Measurements from ENCODE around the gene HACD3.
"Not testable (repeated sequence)": the region's sequence is repeated elsewhere in the genome, so short reads cannot be mapped to it uniquely, and the experiment has no call there.

HACD3 gene

GRCh38 chr15:65603134-65603533 lies 72.9 kb downstream of the HACD3 start:
- DNase-seq = no peak

- no peak for DNase-seq
These were observed 73.3 kb downstream of the HACD3 start for GRCh38 chr15:65603559-65603958.

- DNase-seq = peak; percentile 60 to 97 (median 92)
These were observed 80.8 kb downstream of the HACD3 start, which contains the start of gene INTS14 for GRCh38 chr15:65610871-65611718. INTS14 (minus strand) TSS chr15:65611131; CDS start chr15:65607380, 3,751 bp downstream.

GRCh38 chr15:65611888-65612615 lies 81.8 kb downstream of the HACD3 start:
- no peak for DNase-seq

- no peak for DNase-seq
These were observed 82.3 kb downstream of the HACD3 start for GRCh38 chr15:65612616-65612946.

- DNase-seq = no peak
These were observed 82.9 kb downstream of the HACD3 start for GRCh38 chr15:65612949-65613744.

GRCh38 chr15:65615887-65616286 lies 85.6 kb downstream of the HACD3 start:
- DNase-seq = not testable (repeated sequence)

- no peak for DNase-seq
These were observed 88.4 kb downstream of the HACD3 start for GRCh38 chr15:65618560-65619109.

GRCh38 chr15:65619626-65620290 lies 89.5 kb downstream of the HACD3 start:
- no peak for DNase-seq

- no peak for DNase-seq
These were observed 90.6 kb downstream of the HACD3 start for GRCh38 chr15:65620833-65621232.

GRCh38 chr15:65621638-65622037 lies 91.4 kb downstream of the HACD3 start, which contains the start of gene SLC24A1:
SLC24A1 (plus strand) TSS chr15:65621938; CDS start chr15:65624081, 2,143 bp downstream.
- no peak for DNase-seq

- DNase-seq = no peak
These were observed 92.8 kb downstream of the HACD3 start for GRCh38 chr15:65623103-65623502.

GRCh38 chr15:65626856-65627255 lies 96.6 kb downstream of the HACD3 start:
- no peak for DNase-seq
